Suprapubic skin (tissue), 4 donors: ENCODE data around the gene EHD4. TPM values are rescaled to one million over a fixed set of nuclear protein-coding genes. Genes with fewer than 3 reads are reported as not detected.

Source experiments
- DNase-seq, 2 donors: peaks; one replicate each; pipeline ENCODE4 v3.0.0-alpha.2; 2019; ENCODE audit warnings: low spot score in 2 of 2
- H3K27ac ChIP-seq: fragments of 200-600 bp; sonication (generic); one replicate; pipeline ENCODE4 v1.5.1; 2019
- H3K27me3 ChIP-seq: fragments of 200-600 bp; sonication (generic); one replicate; pipeline ENCODE4 v1.5.1; 2019
- H3K36me3 ChIP-seq: fragments of 200-600 bp; sonication (generic); one replicate; pipeline ENCODE4 v1.5.1; 2019
- H3K4me1 ChIP-seq: fragments of 200-600 bp; sonication (generic); one replicate; pipeline ENCODE4 v1.5.1; 2019
- H3K4me3 ChIP-seq: fragments of 200-600 bp; sonication (generic); one replicate; pipeline ENCODE4 v1.5.1; 2019; ENCODE audit warnings: mild to moderate bottlenecking
- H3K9me3 ChIP-seq: fragments of 200-600 bp; sonication (generic); one replicate; pipeline ENCODE4 v1.5.1; 2019
- CTCF ChIP-seq, 2 donors: fragments of 200-600 bp in 1 of 2; fragments of 450-650 bp in 1 of 2; sonication (generic) in 1 of 2; IDR thresholded peaks; one replicate each; pipeline ENCODE4 v1.5.1; 2016 to 2019; ENCODE audit warnings: antibody characterized with exemption in 2 of 2, mild to moderate bottlenecking in 1 of 2, moderate library complexity in 1 of 2
- EP300 ChIP-seq: sonication (generic); formaldehyde crosslinking; IDR thresholded peaks from one replicate; pipeline ENCODE4 v1.6.1; 2017; ENCODE audit warnings: antibody characterized with exemption
- POLR2A ChIP-seq, 2 donors: fragments of 450-650 bp; IDR thresholded peaks; one replicate each; pipeline ENCODE4 v1.6.1; 2017; ENCODE audit warnings: antibody characterized with exemption in 2 of 2, mild to moderate bottlenecking in 2 of 2, moderate library complexity in 2 of 2
- POLR2AphosphoS5 ChIP-seq, 3 donors: sonication (generic); formaldehyde crosslinking; IDR thresholded peaks; one replicate each; pipeline ENCODE4 v1.6.1; 2017; ENCODE audit warnings: antibody characterized with exemption in 3 of 3
- WGBS: methylation state at CpG from one replicate; pipeline ENCODE4 v1.1.5; 2018; 5-methylcytosine and 5-hydroxymethylcytosine counted together
- total RNA-seq, 4 donors: library from RNA; depleted of rRNA; stranded (reverse); fragments of >200 nt; gene quantifications; one replicate each; pipeline ENCODE4 v1.1.0, GENCODE V29; 2016

The EHD4 gene
- total RNA-seq, 4 donors from 2014 or later: 16.0 to 31.4 (median 20.9) TPM

GRCh38 chr15:41955807-41956525 lies 16.4 kb downstream of the EHD4 start:
- peak in 1 of 2 donors; percentile 44 for DNase-seq
- no peaks in the 10 kb centered on the region for H3K9me3 ChIP-seq
- TF ChIP-seq POLR2A (IDR thresholded peaks at IDR 0.05): no peak
- no peak for TF ChIP-seq CTCF (IDR thresholded peaks at IDR 0.05)
- TF ChIP-seq POLR2AphosphoS5 (IDR thresholded peaks at IDR 0.05): no peak
- no peak for TF ChIP-seq EP300
- WGBS: 58% methylated on average over 21 of the region's 21 CpGs
- H3K36me3 ChIP-seq: peaks cover 22% of the 10 kb centered on the region
- H3K27ac ChIP-seq: no peak overlapping the region
- H3K4me3 ChIP-seq: no peak overlapping the region
- H3K4me1 ChIP-seq: peaks cover 35% of the 10 kb centered on the region
- H3K27me3 ChIP-seq: no peaks in the 10 kb centered on the region

GRCh38 chr15:41955100-41955499 lies 17.3 kb downstream of the EHD4 start:
- WGBS: 89% methylated on average over 7 of the region's 7 CpGs
- TF ChIP-seq POLR2AphosphoS5 (IDR thresholded peaks at IDR 0.05) (no peak), CTCF (IDR thresholded peaks at IDR 0.05) (no peak), POLR2A (IDR thresholded peaks at IDR 0.05) (no peak), EP300 (no peak)
- peaks cover 41% of the 10 kb centered on the region for H3K4me1 ChIP-seq
- no peak overlapping the region for H3K27ac ChIP-seq
- H3K36me3 ChIP-seq: peaks cover 22% of the 10 kb centered on the region
- no peak overlapping the region for H3K4me3 ChIP-seq
- no peaks in the 10 kb centered on the region for H3K9me3 ChIP-seq
- no peaks in the 10 kb centered on the region for H3K27me3 ChIP-seq
- no peak for DNase-seq

GRCh38 chr15:41954036-41954435 lies 18.3 kb downstream of the EHD4 start:
- Histone ChIP-seq H3K4me1 (peaks cover 50% of the 10 kb centered on the region), H3K9me3 (no peaks in the 10 kb centered on the region), H3K27me3 (no peaks in the 10 kb centered on the region), H3K27ac (no peak overlapping the region), H3K36me3 (peaks cover 22% of the 10 kb centered on the region), H3K4me3 (no peak overlapping the region)
- no peak for DNase-seq
- WGBS: 91% methylated on average over 6 of the region's 6 CpGs
- TF ChIP-seq EP300: no peak

DNA sequence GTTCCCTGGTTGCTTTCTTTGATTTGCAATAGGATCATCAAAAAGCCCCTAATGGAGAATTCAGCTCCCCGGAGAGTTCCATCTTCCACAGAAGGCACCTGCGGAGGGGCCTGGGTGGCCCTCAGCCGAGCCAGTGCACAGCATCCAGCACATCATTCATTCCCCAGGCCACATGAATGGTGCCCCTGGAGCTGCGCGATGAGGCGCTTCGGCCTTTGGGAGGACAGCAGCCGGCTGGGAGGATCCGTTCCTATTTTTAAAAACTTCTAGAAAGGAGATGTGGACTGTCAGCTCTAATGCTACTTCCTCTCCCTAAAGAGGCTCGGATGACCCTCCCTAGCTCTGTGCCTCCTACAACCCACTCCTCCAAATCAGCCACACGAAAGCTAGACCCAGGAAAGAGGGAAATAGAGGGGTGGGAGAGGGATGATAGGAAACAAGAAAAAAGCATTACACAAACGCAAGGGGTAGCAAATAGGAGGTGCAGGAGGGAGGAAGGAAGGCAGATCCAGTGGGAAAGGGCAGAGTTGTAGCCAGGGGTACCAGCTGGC lies 20.3 kb downstream of the EHD4 start:
- no peak overlapping the region for H3K4me3 ChIP-seq
- H3K27ac ChIP-seq: no peak overlapping the region
- H3K36me3 ChIP-seq: peaks cover 22% of the 10 kb centered on the region
- no peaks in the 10 kb centered on the region for H3K27me3 ChIP-seq
- no peaks in the 10 kb centered on the region for H3K9me3 ChIP-seq
- no peak for TF ChIP-seq EP300
- no peak for TF ChIP-seq CTCF (IDR thresholded peaks at IDR 0.05)
- no peak for TF ChIP-seq POLR2AphosphoS5 (IDR thresholded peaks at IDR 0.05)
- TF ChIP-seq POLR2A (IDR thresholded peaks at IDR 0.05): no peak
- peak in 1 of 2 donors; percentile 46 for DNase-seq
- peaks cover 53% of the 10 kb centered on the region for H3K4me1 ChIP-seq
- WGBS: 86% methylated on average over 12 of the region's 12 CpGs

GRCh38 chr15:41951571-41951970 lies 20.8 kb downstream of the EHD4 start:
- peaks cover 22% of the 10 kb centered on the region for H3K36me3 ChIP-seq
- TF ChIP-seq POLR2A (IDR thresholded peaks at IDR 0.05): no peak
- H3K9me3 ChIP-seq: no peaks in the 10 kb centered on the region
- H3K27me3 ChIP-seq: no peaks in the 10 kb centered on the region
- 61% methylated on average over 2 of the region's 2 CpGs for WGBS
- DNase-seq: peak in 1 of 2 donors; percentile 50
- H3K4me1 ChIP-seq: peaks cover 54% of the 10 kb centered on the region
- no peak overlapping the region for H3K4me3 ChIP-seq
- H3K27ac ChIP-seq: no peak overlapping the region

GRCh38 chr15:41950489-41950888 lies 21.9 kb downstream of the EHD4 start:
- 43% methylated on average over 5 of the region's 5 CpGs for WGBS
- H3K4me1 ChIP-seq: peaks cover 52% of the 10 kb centered on the region
- H3K9me3 ChIP-seq: no peaks in the 10 kb centered on the region
- H3K4me3 ChIP-seq: no peak overlapping the region
- no peak for TF ChIP-seq CTCF (IDR thresholded peaks at IDR 0.05)
- peak in 1 of 3 donors; percentile 6 for TF ChIP-seq POLR2AphosphoS5 (IDR thresholded peaks at IDR 0.05)
- no peak for TF ChIP-seq POLR2A (IDR thresholded peaks at IDR 0.05)
- no peak for TF ChIP-seq EP300
- H3K36me3 ChIP-seq: peaks cover 22% of the 10 kb centered on the region
- peak overlapping the region; percentile 84 for H3K27ac ChIP-seq
- peak in 1 of 2 donors; percentile 43 for DNase-seq
- no peaks in the 10 kb centered on the region for H3K27me3 ChIP-seq
